ENCODE results near the gene CFAP45.

- peak; percentile 37 for TF ChIP-seq POLR2A (IDR thresholded peaks at IDR 0.05)
- TF ChIP-seq CTCF (IDR thresholded peaks at IDR 0.05): no peak
Measured at GRCh38 chr1:159924025-159924790, 24.2 kb upstream of the CFAP45 start.

Data from right lobe of liver (tissue), 4 donors.